ENCODE results near the gene SETSIP. TPM values are rescaled to one million over a fixed set of nuclear protein-coding genes. Genes with fewer than 3 reads are reported as not detected.

Gene SETSIP, protein sequence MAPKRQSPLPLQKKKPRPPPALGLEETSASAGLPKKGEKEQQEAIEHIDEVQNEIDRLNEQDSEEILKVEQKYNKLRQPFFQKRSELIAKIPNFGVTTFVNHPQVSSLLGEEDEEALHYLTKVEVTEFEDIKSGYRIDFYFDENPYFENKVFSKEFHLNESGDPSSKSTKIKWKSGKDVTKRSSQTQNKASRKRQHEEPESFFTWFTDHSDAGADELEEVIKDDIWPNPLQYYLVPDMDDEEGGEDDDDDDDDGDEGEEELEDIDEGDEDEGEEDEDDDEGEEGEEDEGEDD
- 0.22 TPM for polyA plus RNA-seq (2012; ENCODE audit: low read depth, missing spikeins)

GRCh38 chr1:92075311-92075710 lies at the start of gene SETSIP:
TSS of gene SETSIP (minus strand) at chr1:92075411. CDS start at chr1:92075411, 0 bp downstream.
- no peak for DNase-seq (ENCODE audit: insufficient read length, low spot score)
- TF ChIP-seq POU2F2 (IDR thresholded peaks at IDR 0.05; ENCODE audit: low read depth, low read length) = no peak
- no peak for TF ChIP-seq POLR2A (IDR thresholded peaks at IDR 0.05; ENCODE audit: low read depth, low read length)
- TF ChIP-seq SPI1 (IDR thresholded peaks at IDR 0.05; ENCODE audit: low read depth, low read length) = no peak
- no peak for TF ChIP-seq PAX5 (IDR thresholded peaks at IDR 0.05; ENCODE audit: insufficient read depth, low read length, severe bottlenecking)
- TF ChIP-seq TAF1 (IDR thresholded peaks at IDR 0.05; ENCODE audit: low read depth, low read length) = no peak
- no peak for TF ChIP-seq POLR2AphosphoS5 (IDR thresholded peaks at IDR 0.05; ENCODE audit: low read depth, low read length)
- FAIRE-seq = no peak

GRCh38 chr1:92123868-92124267 lies 48.7 kb upstream of the SETSIP start:
- DNase-seq (ENCODE audit: insufficient read length, low spot score) = no peak
- TF ChIP-seq POLR2A (IDR thresholded peaks at IDR 0.05; ENCODE audit: low read depth, low read length) = no peak
- TF ChIP-seq POU2F2 (IDR thresholded peaks at IDR 0.05; ENCODE audit: low read depth, low read length) = no peak
- no peak for TF ChIP-seq SPI1 (IDR thresholded peaks at IDR 0.05; ENCODE audit: low read depth, low read length)
- TF ChIP-seq TAF1 (IDR thresholded peaks at IDR 0.05; ENCODE audit: low read depth, low read length) = no peak
- no peak for TF ChIP-seq POLR2AphosphoS5 (IDR thresholded peaks at IDR 0.05; ENCODE audit: low read depth, low read length)
- no peak for TF ChIP-seq PAX5 (IDR thresholded peaks at IDR 0.05; ENCODE audit: insufficient read depth, low read length, severe bottlenecking)
- FAIRE-seq = no peak

DNA sequence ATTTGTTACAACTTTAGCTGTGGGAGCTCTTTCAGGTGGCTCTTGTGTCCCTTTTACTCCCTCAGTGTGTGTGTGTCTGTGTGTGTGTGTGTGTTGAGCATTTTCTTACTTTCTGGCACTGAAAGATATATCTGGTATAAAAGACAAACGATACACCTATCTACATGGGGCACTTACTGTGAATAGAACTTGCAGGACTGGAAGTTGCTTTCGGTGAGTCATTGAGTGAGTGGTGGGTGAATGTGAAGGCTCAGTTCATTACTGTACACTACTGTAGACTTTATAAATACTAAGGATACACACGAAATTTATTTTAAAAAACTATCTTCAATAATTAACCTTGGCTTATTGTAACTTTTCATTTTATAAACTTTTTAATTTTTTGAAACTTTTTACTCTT lies 43.6 kb upstream of the SETSIP start:
- no peak for FAIRE-seq
- no peak for TF ChIP-seq POLR2A (IDR thresholded peaks at IDR 0.05; ENCODE audit: low read depth, low read length)
- TF ChIP-seq PAX5 (IDR thresholded peaks at IDR 0.05; ENCODE audit: insufficient read depth, low read length, severe bottlenecking) = no peak
- TF ChIP-seq TAF1 (IDR thresholded peaks at IDR 0.05; ENCODE audit: low read depth, low read length) = no peak
- no peak for TF ChIP-seq SPI1 (IDR thresholded peaks at IDR 0.05; ENCODE audit: low read depth, low read length)
- no peak for TF ChIP-seq POU2F2 (IDR thresholded peaks at IDR 0.05; ENCODE audit: low read depth, low read length)
- no peak for TF ChIP-seq POLR2AphosphoS5 (IDR thresholded peaks at IDR 0.05; ENCODE audit: low read depth, low read length)
- DNase-seq (ENCODE audit: insufficient read length, low spot score) = no peak

GRCh38 chr1:92117526-92117925 lies 42.3 kb upstream of the SETSIP start:
- FAIRE-seq (no peak), DNase-seq (ENCODE audit: insufficient read length, low spot score) (no peak)
- TF ChIP-seq TAF1 (IDR thresholded peaks at IDR 0.05; ENCODE audit: low read depth, low read length) (no peak), POU2F2 (IDR thresholded peaks at IDR 0.05; ENCODE audit: low read depth, low read length) (no peak), POLR2A (IDR thresholded peaks at IDR 0.05; ENCODE audit: low read depth, low read length) (no peak), SPI1 (IDR thresholded peaks at IDR 0.05; ENCODE audit: low read depth, low read length) (no peak), PAX5 (IDR thresholded peaks at IDR 0.05; ENCODE audit: insufficient read depth, low read length, severe bottlenecking) (no peak), POLR2AphosphoS5 (IDR thresholded peaks at IDR 0.05; ENCODE audit: low read depth, low read length) (no peak)

DNA sequence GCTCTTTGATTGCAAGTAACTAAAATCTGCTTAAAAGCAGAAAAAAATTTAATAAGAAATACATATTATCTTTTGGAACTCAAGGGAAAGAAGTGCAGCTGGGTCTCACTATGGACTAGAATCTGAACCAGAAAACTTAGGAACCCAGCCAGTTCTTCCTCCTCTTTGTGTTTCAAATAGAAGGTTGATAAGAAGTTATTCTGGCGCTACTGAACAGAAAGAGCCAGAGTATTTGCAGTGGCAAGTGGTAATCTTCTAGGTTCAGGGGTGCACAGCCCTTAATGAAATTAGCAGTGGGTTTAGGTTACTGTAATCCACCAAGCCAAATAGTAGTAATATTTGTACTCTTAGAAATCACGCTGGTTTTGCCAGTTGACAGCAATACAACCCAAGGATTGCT lies 33.4 kb upstream of the SETSIP start:
- TF ChIP-seq POLR2A (IDR thresholded peaks at IDR 0.05; ENCODE audit: low read depth, low read length) (no peak), SPI1 (IDR thresholded peaks at IDR 0.05; ENCODE audit: low read depth, low read length) (no peak), POLR2AphosphoS5 (IDR thresholded peaks at IDR 0.05; ENCODE audit: low read depth, low read length) (no peak), POU2F2 (IDR thresholded peaks at IDR 0.05; ENCODE audit: low read depth, low read length) (no peak), PAX5 (IDR thresholded peaks at IDR 0.05; ENCODE audit: insufficient read depth, low read length, severe bottlenecking) (no peak), TAF1 (IDR thresholded peaks at IDR 0.05; ENCODE audit: low read depth, low read length) (no peak)
- no peak for FAIRE-seq
- no peak for DNase-seq (ENCODE audit: insufficient read length, low spot score)

DNA sequence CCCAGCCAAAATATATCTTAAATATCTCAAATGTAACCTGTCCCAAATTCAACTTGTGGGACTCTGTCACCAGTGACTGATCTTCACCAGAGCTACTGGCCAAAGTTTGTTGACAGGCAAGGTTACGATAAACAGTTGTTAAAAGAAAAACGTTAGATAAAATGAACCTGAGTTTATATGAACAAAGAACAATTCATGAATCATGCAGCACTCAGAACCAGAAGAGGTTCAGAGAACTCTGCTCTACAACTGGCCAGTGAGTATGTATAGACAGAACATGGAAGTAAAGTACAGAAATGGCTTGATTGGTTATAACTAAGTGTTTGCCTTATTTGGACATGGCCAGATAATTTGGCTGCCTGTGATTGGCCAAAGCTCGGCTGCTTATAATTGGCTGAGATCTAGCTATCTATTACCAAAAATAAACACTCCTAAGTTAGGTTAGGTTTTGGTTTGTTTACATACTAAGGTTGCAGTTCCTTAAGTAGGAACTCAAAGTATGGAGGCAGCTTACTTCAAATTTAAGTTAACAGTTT lies 30.4 kb upstream of the SETSIP start:
- FAIRE-seq (no peak), DNase-seq (ENCODE audit: insufficient read length, low spot score) (no peak)

GRCh38 chr1:92096317-92096716 lies 21.1 kb upstream of the SETSIP start:
- FAIRE-seq = no peak
- no peak for DNase-seq (ENCODE audit: insufficient read length, low spot score)
- TF ChIP-seq POLR2A (IDR thresholded peaks at IDR 0.05; ENCODE audit: low read depth, low read length) (no peak), SPI1 (IDR thresholded peaks at IDR 0.05; ENCODE audit: low read depth, low read length) (0 out of 2 replicates have a peak, but pooled peaks have one; percentile 22)

More for the DNA sequence above, 30.4 kb upstream of the SETSIP start:
- TF ChIP-seq POLR2AphosphoS5 (IDR thresholded peaks at IDR 0.05; ENCODE audit: low read depth, low read length) (no peak), POLR2A (IDR thresholded peaks at IDR 0.05; ENCODE audit: low read depth, low read length) (no peak), TAF1 (IDR thresholded peaks at IDR 0.05; ENCODE audit: low read depth, low read length) (no peak), PAX5 (IDR thresholded peaks at IDR 0.05; ENCODE audit: insufficient read depth, low read length, severe bottlenecking) (no peak), POU2F2 (IDR thresholded peaks at IDR 0.05; ENCODE audit: low read depth, low read length) (no peak), SPI1 (IDR thresholded peaks at IDR 0.05; ENCODE audit: low read depth, low read length) (no peak)

GRCh38 chr1:92095874-92096273 lies 20.7 kb upstream of the SETSIP start:
- FAIRE-seq (no peak), DNase-seq (ENCODE audit: insufficient read length, low spot score) (no peak)
- no peak for TF ChIP-seq POLR2A (IDR thresholded peaks at IDR 0.05; ENCODE audit: low read depth, low read length)
- no peak for TF ChIP-seq SPI1 (IDR thresholded peaks at IDR 0.05; ENCODE audit: low read depth, low read length)
- no peak for TF ChIP-seq POU2F2 (IDR thresholded peaks at IDR 0.05; ENCODE audit: low read depth, low read length)
- TF ChIP-seq POLR2AphosphoS5 (IDR thresholded peaks at IDR 0.05; ENCODE audit: low read depth, low read length) = no peak
- no peak for TF ChIP-seq PAX5 (IDR thresholded peaks at IDR 0.05; ENCODE audit: insufficient read depth, low read length, severe bottlenecking)
- no peak for TF ChIP-seq TAF1 (IDR thresholded peaks at IDR 0.05; ENCODE audit: low read depth, low read length)

GRCh38 chr1:92094595-92094994 lies 19.4 kb upstream of the SETSIP start:
- DNase-seq (ENCODE audit: insufficient read length, low spot score) (no peak), FAIRE-seq (no peak)
- no peak for TF ChIP-seq TAF1 (IDR thresholded peaks at IDR 0.05; ENCODE audit: low read depth, low read length)
- TF ChIP-seq POLR2A (IDR thresholded peaks at IDR 0.05; ENCODE audit: low read depth, low read length) = no peak
- TF ChIP-seq POU2F2 (IDR thresholded peaks at IDR 0.05; ENCODE audit: low read depth, low read length) = no peak
- no peak for TF ChIP-seq POLR2AphosphoS5 (IDR thresholded peaks at IDR 0.05; ENCODE audit: low read depth, low read length)
- TF ChIP-seq PAX5 (IDR thresholded peaks at IDR 0.05; ENCODE audit: insufficient read depth, low read length, severe bottlenecking) = no peak
- TF ChIP-seq SPI1 (IDR thresholded peaks at IDR 0.05; ENCODE audit: low read depth, low read length) = no peak
